Measurements from ENCODE around the gene EMX1. TPM values are rescaled to one million over a fixed set of nuclear protein-coding genes. Genes with fewer than 3 reads are reported as not detected.

Gene EMX1
- polyA plus RNA-seq, 1 donor from 2014 or later = 0.33 TPM

DNA sequence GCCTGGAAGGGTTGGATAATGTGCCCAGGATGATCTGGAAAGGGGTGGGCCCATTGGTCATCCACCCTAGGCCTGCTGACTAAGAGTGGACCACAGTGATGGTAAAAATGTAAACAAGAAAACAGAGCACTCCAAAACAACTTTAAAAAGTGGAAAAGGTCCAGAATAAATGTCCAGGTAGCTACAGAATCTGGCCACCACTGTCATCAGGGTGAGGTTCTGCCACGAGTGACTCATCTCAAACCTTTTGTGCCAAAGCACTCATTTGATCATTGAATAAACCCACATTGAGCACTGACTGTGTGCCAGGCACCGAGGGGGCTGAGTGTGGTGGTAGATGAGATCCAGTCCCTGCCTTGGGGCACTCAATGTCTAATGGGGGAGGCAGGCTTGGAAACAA lies 64.9 kb downstream of the EMX1 start:
- H3K27ac ChIP-seq (ENCODE audit: low read length) = no peak overlapping the region
- H3F3A ChIP-seq (ENCODE audit: insufficient read depth, low read length, poor library complexity, severe bottlenecking) = no peaks in the 10 kb centered on the region
- no peaks in the 10 kb centered on the region for H3K36me3 ChIP-seq (ENCODE audit: insufficient read depth, low read length)
- H3K9me3 ChIP-seq (ENCODE audit: low read length) = no peaks in the 10 kb centered on the region
- H3K4me2 ChIP-seq (ENCODE audit: low read length) = no peak overlapping the region
- no peaks in the 10 kb centered on the region for H4K20me1 ChIP-seq (ENCODE audit: insufficient read depth)
- TF ChIP-seq, protein P1, sequence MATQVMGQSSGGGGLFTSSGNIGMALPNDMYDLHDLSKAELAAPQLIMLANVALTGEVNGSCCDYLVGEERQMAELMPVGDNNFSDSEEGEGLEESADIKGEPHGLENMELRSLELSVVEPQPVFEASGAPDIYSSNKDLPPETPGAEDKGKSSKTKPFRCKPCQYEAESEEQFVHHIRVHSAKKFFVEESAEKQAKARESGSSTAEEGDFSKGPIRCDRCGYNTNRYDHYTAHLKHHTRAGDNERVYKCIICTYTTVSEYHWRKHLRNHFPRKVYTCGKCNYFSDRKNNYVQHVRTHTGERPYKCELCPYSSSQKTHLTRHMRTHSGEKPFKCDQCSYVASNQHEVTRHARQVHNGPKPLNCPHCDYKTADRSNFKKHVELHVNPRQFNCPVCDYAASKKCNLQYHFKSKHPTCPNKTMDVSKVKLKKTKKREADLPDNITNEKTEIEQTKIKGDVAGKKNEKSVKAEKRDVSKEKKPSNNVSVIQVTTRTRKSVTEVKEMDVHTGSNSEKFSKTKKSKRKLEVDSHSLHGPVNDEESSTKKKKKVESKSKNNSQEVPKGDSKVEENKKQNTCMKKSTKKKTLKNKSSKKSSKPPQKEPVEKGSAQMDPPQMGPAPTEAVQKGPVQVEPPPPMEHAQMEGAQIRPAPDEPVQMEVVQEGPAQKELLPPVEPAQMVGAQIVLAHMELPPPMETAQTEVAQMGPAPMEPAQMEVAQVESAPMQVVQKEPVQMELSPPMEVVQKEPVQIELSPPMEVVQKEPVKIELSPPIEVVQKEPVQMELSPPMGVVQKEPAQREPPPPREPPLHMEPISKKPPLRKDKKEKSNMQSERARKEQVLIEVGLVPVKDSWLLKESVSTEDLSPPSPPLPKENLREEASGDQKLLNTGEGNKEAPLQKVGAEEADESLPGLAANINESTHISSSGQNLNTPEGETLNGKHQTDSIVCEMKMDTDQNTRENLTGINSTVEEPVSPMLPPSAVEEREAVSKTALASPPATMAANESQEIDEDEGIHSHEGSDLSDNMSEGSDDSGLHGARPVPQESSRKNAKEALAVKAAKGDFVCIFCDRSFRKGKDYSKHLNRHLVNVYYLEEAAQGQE (IDR thresholded peaks at IDR 0.05; ENCODE audit: borderline replicate concordance) = no peak
- no peak overlapping the region for H3K4me3 ChIP-seq (ENCODE audit: low read length)
- H3K27me3 ChIP-seq (ENCODE audit: insufficient read depth, low read depth, low read length) = no peaks in the 10 kb centered on the region
- no peaks in the 10 kb centered on the region for H3K79me2 ChIP-seq (replicated peaks; ENCODE audit: insufficient read depth, low read length)
- no peak overlapping the region for H2AFZ ChIP-seq (ENCODE audit: low read depth, low read length)
- no peak overlapping the region for H3K9ac ChIP-seq (ENCODE audit: low read length)
- H3K9me2 ChIP-seq (ENCODE audit: insufficient read depth, low read length) = no peaks in the 10 kb centered on the region

DNA sequence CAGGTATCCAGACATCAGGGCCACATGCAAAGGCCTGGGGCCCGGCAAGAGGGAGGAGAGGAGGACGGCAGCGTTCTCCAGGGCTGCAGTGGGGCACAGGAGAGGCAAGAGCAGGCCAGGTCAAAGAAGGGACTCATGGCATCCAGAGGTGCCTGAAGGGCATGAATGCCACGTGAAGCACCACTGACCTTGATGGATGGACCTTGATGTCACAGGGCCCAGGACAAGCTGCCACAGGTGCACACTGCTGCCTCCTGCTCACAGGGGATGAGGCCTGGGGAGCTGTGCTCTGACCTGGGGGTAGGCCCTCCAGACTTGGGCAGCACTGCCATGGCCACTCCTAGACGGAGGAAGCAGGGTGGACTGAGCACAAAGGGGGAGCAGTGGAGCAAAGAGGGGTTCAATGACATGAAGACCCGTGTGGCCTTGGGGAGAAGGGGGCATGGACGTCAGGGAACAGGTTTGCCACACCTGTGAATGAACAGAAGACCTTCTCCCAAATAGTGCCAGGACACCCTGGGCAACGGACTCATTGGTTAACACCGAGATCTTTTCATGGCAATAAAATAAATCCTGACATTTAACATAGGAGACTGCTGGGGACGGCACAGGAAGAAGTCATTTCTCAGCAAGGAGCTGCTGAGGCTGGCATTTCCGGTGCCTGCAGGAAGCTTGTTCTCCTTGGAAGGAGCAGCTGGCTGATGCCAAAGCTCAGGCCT lies 65.6 kb downstream of the EMX1 start:
- H3K27me3 ChIP-seq (ENCODE audit: insufficient read depth, low read depth, low read length) = no peaks in the 10 kb centered on the region
- H3K27ac ChIP-seq (ENCODE audit: low read length) = no peak overlapping the region
- H3K9me3 ChIP-seq (ENCODE audit: low read length) = no peaks in the 10 kb centered on the region
- H3K4me2 ChIP-seq (ENCODE audit: low read length) = no peak overlapping the region
- H3F3A ChIP-seq (ENCODE audit: insufficient read depth, low read length, poor library complexity, severe bottlenecking) = no peaks in the 10 kb centered on the region
- no peak overlapping the region for H3K9ac ChIP-seq (ENCODE audit: low read length)
- no peaks in the 10 kb centered on the region for H4K20me1 ChIP-seq (ENCODE audit: insufficient read depth)
- no peaks in the 10 kb centered on the region for H3K9me2 ChIP-seq (ENCODE audit: insufficient read depth, low read length)
- H3K79me2 ChIP-seq (replicated peaks; ENCODE audit: insufficient read depth, low read length) = no peaks in the 10 kb centered on the region
- TF ChIP-seq SMC3 (conservative IDR thresholded peaks at IDR 0.05; ENCODE audit: poor library complexity) = no peak
- TF ChIP-seq EP300 (conservative IDR thresholded peaks at IDR 0.05; ENCODE audit: poor library complexity, severe bottlenecking) = no peak
- TF ChIP-seq CTCF (IDR thresholded peaks at IDR 0.05; ENCODE audit: poor library complexity, severe bottlenecking) = no peak
- TF ChIP-seq EZH2 (IDR thresholded peaks at IDR 0.05; ENCODE audit: borderline replicate concordance, insufficient read depth, low read length, poor library complexity, severe bottlenecking) = no peak
- TF ChIP-seq RAD21 (conservative IDR thresholded peaks at IDR 0.05) = no peak
- no peak for TF ChIP-seq MXI1 (conservative IDR thresholded peaks at IDR 0.05; ENCODE audit: poor library complexity, severe bottlenecking)
- TF ChIP-seq POLR2AphosphoS5 (IDR thresholded peaks at IDR 0.05) = no peak
- TF ChIP-seq TAF1 (IDR thresholded peaks at IDR 0.05; ENCODE audit: low read depth) = no peak
- TF ChIP-seq, protein P1 (IDR thresholded peaks at IDR 0.05; ENCODE audit: borderline replicate concordance) = no peak
- no peak overlapping the region for H2AFZ ChIP-seq (ENCODE audit: low read depth, low read length)
- no peak overlapping the region for H3K4me3 ChIP-seq (ENCODE audit: low read length)
- no peaks in the 10 kb centered on the region for H3K36me3 ChIP-seq (ENCODE audit: insufficient read depth, low read length)

All from neural cell (in vitro differentiated cells).